ENCODE data around the gene ABCC1.

ABCC1 gene

DNA sequence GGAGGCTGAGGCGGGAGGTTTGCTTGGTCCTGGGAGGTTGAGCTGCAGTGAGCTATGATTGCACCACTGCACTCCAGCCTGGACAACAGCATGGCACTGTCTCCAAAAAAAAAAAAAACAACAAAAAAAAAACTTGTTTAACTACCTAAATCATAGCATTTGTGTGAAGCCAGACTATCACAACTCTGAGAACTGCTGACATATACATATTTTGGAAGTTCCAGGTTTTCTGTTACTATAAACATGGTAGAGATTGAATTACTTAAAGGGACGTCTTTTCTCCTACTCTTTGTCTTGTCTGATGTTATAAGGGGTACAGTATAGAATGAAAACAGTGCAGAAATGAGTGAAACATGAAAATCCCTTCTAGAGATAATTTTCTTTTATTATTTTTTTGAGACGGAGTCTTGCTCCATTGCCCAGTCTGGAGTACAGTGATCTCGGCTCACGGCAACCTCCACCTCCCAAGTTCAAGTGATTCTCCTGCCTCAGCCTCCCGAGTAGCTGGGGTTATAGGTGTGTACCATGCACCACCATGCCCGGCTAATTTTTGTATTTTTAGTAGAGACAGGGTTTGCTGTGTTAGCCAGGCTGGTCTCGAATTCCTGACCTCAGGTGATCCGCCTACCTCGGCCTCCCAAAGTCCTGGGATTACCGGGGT lies 18.4 kb downstream of the ABCC1 start:
- DNase-seq (ENCODE audit: low read depth) = no peak
- no peak overlapping the region for H3K4me3 ChIP-seq (ENCODE audit: low read depth, low read length)
- TF ChIP-seq POLR2A (IDR thresholded peaks at IDR 0.05; ENCODE audit: extremely low read depth, insufficient read length) = no peak
- TF ChIP-seq, protein P1, sequence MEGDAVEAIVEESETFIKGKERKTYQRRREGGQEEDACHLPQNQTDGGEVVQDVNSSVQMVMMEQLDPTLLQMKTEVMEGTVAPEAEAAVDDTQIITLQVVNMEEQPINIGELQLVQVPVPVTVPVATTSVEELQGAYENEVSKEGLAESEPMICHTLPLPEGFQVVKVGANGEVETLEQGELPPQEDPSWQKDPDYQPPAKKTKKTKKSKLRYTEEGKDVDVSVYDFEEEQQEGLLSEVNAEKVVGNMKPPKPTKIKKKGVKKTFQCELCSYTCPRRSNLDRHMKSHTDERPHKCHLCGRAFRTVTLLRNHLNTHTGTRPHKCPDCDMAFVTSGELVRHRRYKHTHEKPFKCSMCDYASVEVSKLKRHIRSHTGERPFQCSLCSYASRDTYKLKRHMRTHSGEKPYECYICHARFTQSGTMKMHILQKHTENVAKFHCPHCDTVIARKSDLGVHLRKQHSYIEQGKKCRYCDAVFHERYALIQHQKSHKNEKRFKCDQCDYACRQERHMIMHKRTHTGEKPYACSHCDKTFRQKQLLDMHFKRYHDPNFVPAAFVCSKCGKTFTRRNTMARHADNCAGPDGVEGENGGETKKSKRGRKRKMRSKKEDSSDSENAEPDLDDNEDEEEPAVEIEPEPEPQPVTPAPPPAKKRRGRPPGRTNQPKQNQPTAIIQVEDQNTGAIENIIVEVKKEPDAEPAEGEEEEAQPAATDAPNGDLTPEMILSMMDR (IDR thresholded peaks at IDR 0.05; ENCODE audit: low read depth, low read length) = no peak

DNA sequence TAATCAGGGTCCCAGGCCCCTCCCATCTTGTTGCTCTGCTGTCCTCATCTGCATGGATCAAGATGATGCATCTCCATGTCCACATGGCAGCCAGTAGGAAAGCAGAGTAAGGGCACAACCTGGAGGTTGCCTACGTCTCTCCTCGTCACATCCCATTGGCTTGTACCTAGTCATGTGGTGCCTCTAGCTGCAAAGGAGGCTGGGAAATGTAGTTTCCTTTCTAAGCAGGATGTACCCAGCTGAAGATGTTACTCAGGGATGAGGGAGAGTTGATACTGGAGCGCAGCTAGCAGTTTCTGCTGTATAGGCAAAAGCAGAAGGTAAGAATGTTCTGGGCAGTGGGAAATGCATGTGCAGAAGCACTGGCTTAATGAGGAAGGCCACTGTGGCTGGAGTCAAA lies 20.8 kb downstream of the ABCC1 start:
- H3K4me3 ChIP-seq (ENCODE audit: low read depth, low read length) = no peak overlapping the region
- TF ChIP-seq, protein P1 (IDR thresholded peaks at IDR 0.05; ENCODE audit: low read depth, low read length) = no peak
- DNase-seq (ENCODE audit: low read depth) = peak; percentile 42

- H3K4me3 ChIP-seq (ENCODE audit: low read depth, low read length) = no peak overlapping the region
Observed at GRCh38 chr16:15970743-15971439, 21.5 kb downstream of the ABCC1 start.

DNA sequence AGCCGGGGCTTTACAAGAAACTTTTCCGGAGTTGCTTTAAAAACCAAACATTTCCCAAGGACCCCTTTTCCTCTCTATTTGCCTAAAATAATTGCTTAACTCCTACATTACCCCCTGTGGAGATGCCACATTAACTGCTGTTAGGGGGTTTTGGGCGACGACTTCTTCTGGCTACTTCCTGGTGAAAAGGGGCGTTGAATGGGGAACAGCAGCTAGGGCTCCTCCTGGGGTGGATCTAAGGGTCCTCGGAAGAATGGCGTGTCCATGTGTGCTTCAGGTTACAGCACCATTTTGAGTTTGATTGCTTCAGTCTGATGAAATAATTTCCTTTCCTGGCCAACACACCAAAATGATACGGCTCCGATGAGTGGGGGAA lies 22.0 kb downstream of the ABCC1 start:
- TF ChIP-seq, protein P1 (IDR thresholded peaks at IDR 0.05; ENCODE audit: low read depth, low read length) = no peak
- TF ChIP-seq MYC (IDR thresholded peaks at IDR 0.05; ENCODE audit: low read depth, low read length) (no peak), POLR2A (IDR thresholded peaks at IDR 0.05; ENCODE audit: extremely low read depth, insufficient read length) (no peak)
- TF ChIP-seq, protein P2, sequence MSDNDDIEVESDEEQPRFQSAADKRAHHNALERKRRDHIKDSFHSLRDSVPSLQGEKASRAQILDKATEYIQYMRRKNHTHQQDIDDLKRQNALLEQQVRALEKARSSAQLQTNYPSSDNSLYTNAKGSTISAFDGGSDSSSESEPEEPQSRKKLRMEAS (IDR thresholded peaks at IDR 0.05; ENCODE audit: low read depth, low read length) = no peak
- DNase-seq (ENCODE audit: low read depth) = no peak
- H3K4me3 ChIP-seq (ENCODE audit: low read depth, low read length) = no peak overlapping the region

More at GRCh38 chr16:15970743-15971439, 21.5 kb downstream of the ABCC1 start:
- TF ChIP-seq, protein P2 (IDR thresholded peaks at IDR 0.05; ENCODE audit: low read depth, low read length) = no peak
- TF ChIP-seq MYC (IDR thresholded peaks at IDR 0.05; ENCODE audit: low read depth, low read length) = no peak
- TF ChIP-seq POLR2A (IDR thresholded peaks at IDR 0.05; ENCODE audit: extremely low read depth, insufficient read length) = no peak
- TF ChIP-seq, protein P1 (IDR thresholded peaks at IDR 0.05; ENCODE audit: low read depth, low read length) = no peak
- DNase-seq (ENCODE audit: low read depth) = no peak

DNA sequence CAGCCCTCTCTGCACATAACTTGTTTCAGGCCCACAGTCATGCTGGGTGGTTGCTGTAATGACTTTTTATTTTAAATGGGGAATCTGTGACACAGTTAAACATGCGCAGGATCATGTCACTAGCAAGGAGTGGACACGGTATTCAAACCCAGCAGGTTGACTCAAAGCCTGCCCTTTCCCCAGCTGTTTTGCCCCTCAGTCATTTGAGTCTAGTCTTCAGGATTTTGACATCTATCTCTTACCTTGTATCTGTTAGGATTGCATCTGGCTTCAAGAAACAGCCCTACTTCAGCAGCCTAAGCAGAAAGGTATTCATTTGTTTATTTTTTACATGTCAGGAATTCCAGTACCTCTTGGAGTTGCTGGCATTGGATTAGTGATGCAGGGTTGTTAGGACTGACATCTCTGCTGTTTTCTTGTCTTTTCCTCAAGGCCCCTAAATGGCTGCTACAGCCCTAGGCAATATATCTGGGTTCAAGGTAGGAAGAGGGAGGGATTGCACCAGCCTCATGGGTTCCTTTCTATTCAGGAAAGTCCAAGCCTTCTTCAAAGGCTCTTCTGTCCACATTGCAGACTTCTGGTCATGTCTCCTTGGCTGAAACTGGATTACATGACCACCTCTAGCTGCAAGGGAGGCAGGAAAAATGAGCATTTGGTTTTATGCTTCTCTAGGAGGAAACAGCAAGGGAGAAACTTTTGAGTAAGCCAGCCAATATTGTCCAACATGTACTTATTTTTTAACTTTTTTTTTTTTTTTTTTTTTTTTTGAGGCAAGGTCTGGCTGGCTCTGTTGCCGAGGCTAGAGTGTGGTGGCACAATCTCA lies 22.8 kb downstream of the ABCC1 start:
- TF ChIP-seq, protein P1 (IDR thresholded peaks at IDR 0.05; ENCODE audit: low read depth, low read length) = no peak
- H3K4me3 ChIP-seq (ENCODE audit: low read depth, low read length) = no peak overlapping the region
- DNase-seq (ENCODE audit: low read depth) = no peak

DNA sequence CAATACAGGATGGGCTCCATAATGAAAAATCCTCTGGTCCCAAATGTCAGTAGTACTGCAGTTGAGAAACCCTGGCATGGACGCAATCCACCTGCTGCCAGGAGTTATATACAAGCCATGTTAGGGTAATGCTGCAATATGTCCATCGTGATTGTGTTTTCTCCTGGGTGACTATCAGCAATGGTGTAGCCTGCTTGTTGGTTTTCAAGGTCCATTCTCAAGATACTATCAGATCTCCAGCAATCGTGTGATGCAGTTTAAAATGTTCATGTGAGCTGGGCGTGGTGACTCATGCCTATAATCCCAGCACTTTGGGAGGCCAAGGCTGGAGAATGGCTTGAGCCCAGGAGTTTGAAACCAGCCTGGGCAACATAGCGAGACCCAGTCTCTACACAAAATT lies 24.0 kb downstream of the ABCC1 start:
- TF ChIP-seq POLR2A (IDR thresholded peaks at IDR 0.05; ENCODE audit: extremely low read depth, insufficient read length) (no peak), MYC (IDR thresholded peaks at IDR 0.05; ENCODE audit: low read depth, low read length) (no peak)
- TF ChIP-seq, protein P1 (IDR thresholded peaks at IDR 0.05; ENCODE audit: low read depth, low read length) = no peak
- TF ChIP-seq, protein P2 (IDR thresholded peaks at IDR 0.05; ENCODE audit: low read depth, low read length) = no peak
- H3K4me3 ChIP-seq (ENCODE audit: low read depth, low read length) = no peak overlapping the region
- DNase-seq (ENCODE audit: low read depth) = no peak
